Naive thymus-derived CD4-positive, alpha-beta T cell (primary cell): ENCODE measurements around the gene NFIC. TPM values are rescaled to one million over a fixed set of nuclear protein-coding genes. Genes with fewer than 3 reads are reported as not detected.

Experiments used
- ATAC-seq: fragments of 150-1000 bp; cut with Tn5 transposase; 2 replicates; pipeline ENCODE4 v1.10.0; 2021; ENCODE audit warnings: mild to moderate bottlenecking, moderate library complexity
- CTCF ChIA-PET: fragments of 350-600 bp; sonication (Branson Sonifier 250); formaldehyde crosslinking; loops from one replicate; lab custom pipeline; 2021; ENCODE audit warnings: antibody characterized with exemption; lab: Charles Lee
- POLR2A ChIA-PET: fragments of 350-600 bp; sonication (Branson Sonifier 250); formaldehyde crosslinking; loops from one replicate; lab custom pipeline; 2021; ENCODE audit warnings: antibody characterized with exemption, inconsistent platforms; lab: Charles Lee
- DNase-seq, 9 donors: peaks; one replicate each; pipeline versions ENCODE4 v3.0.0 to v3.0.0-alpha.2; 2020 to 2022; ENCODE audit warnings: mixed read lengths in 1 of 9
- H3K27ac ChIP-seq: one replicate; pipeline ENCODE4 v1.7.0; 2013; ENCODE audit warnings: mild to moderate bottlenecking, low read depth, low read length, moderate library complexity
- H3K27me3 ChIP-seq, 2 donors: one replicate each; pipeline ENCODE4 v1.7.0; 2013; ENCODE audit warnings: low read length in 2 of 2, mild to moderate bottlenecking in 2 of 2, moderate library complexity in 2 of 2; ENCODE audit not compliant: control insufficient read depth in 2 of 2, insufficient read depth in 2 of 2
- H3K36me3 ChIP-seq, 3 experiments: 1 replicate in 2 of 3; 2 replicates in 1 of 3; pipeline ENCODE4 v1.7.0; 2013; ENCODE audit warnings: low read length in 3 of 3, mild to moderate bottlenecking in 3 of 3, moderate library complexity in 1 of 3; ENCODE audit not compliant: insufficient read depth in 3 of 3, control insufficient read depth in 2 of 3
- H3K4me1 ChIP-seq, 2 donors: one replicate each; pipeline ENCODE4 v1.7.0; 2013; ENCODE audit warnings: low read length in 2 of 2, mild to moderate bottlenecking in 2 of 2, moderate library complexity in 1 of 2; ENCODE audit not compliant: control insufficient read depth in 2 of 2, insufficient read depth in 2 of 2
- H3K4me3 ChIP-seq: 2 replicates; pipeline ENCODE4 v1.7.0; 2013; ENCODE audit warnings: mild to moderate bottlenecking, low read length
- H3K9me3 ChIP-seq, 3 experiments: 1 replicate in 2 of 3; 2 replicates in 1 of 3; pipeline ENCODE4 v1.7.0; 2013; ENCODE audit warnings: low read length in 3 of 3; ENCODE audit not compliant: control insufficient read depth in 2 of 3
- H3K27ac Mint-ChIP-seq, 9 donors: one replicate each; pipeline ENCODE4 v1.8.0; 2020 to 2022; ENCODE audit warnings: mixed read lengths in 9 of 9, mild to moderate bottlenecking in 8 of 9, moderate library complexity in 5 of 9, inconsistent platforms in 2 of 9
- H3K27me3 Mint-ChIP-seq, 5 donors: one replicate each; pipeline ENCODE4 v1.8.0; 2021 to 2022; ENCODE audit warnings: mixed read lengths in 5 of 5, mild to moderate bottlenecking in 1 of 5
- H3K36me3 Mint-ChIP-seq, 5 donors: one replicate each; pipeline ENCODE4 v1.8.0; 2020 to 2022; ENCODE audit warnings: mixed read lengths in 5 of 5, mild to moderate bottlenecking in 3 of 5, inconsistent platforms in 1 of 5
- H3K4me1 Mint-ChIP-seq, 7 donors: one replicate each; pipeline ENCODE4 v1.8.0; 2020 to 2022; ENCODE audit warnings: mixed read lengths in 7 of 7, mild to moderate bottlenecking in 3 of 7, inconsistent platforms in 1 of 7
- H3K4me3 Mint-ChIP-seq, 10 donors: one replicate each; pipeline ENCODE4 v1.8.0; 2020 to 2022; ENCODE audit warnings: mild to moderate bottlenecking in 10 of 10, mixed read lengths in 10 of 10, moderate library complexity in 6 of 10, inconsistent platforms in 2 of 10
- H3K9me3 Mint-ChIP-seq, 11 donors: one replicate each; pipeline ENCODE4 v1.8.0; 2020 to 2022; ENCODE audit warnings: mixed read lengths in 11 of 11, mild to moderate bottlenecking in 4 of 11, inconsistent platforms in 1 of 11, moderate library complexity in 1 of 11
- intact Hi-C, 2 donors: fragments of 100-400 bp; cut with micrococcal nuclease; formaldehyde crosslinking; loops; one replicate each; pipeline ENCODE4 v1.15.1; 2023
- polyA plus RNA-seq, 2 donors: library from polyadenylated mRNA; unstranded; fragments of 300-500 nt; fragmentation: Illumina TruSeq; gene quantifications; one replicate each; pipeline ENCODE4 v1.2.3, GENCODE V29; 2021
- total RNA-seq, 6 experiments: library from RNA in 5 of 6; stranded (reverse) in 5 of 6; gene quantifications; 1 replicate in 5 of 6; 2 replicates in 1 of 6; pipeline ENCODE4 v1.2.3 and lab custom pipeline; 2021 to 2026

Gene NFIC
- total and polyA plus RNA-seq, 7 experiments from 2014 or later, result 12.2 to 35.2 (median 31.1) TPM

GRCh38 chr19:3512562-3513228 is 146.3 kb downstream of the NFIC start:
- intact Hi-C loops, result no loop called here
- POLR2A ChIA-PET, result no interaction called here
- Mint-ChIP-seq H3K27me3 (no peaks in the 10 kb centered on the region), H3K27ac (no peak overlapping the region), H3K4me1 (peaks cover 28 to 83% (median 54%) of the 10 kb centered on the region in 7 donors), H3K4me3 (no peak overlapping the region), H3K9me3 (no peaks in the 10 kb centered on the region), H3K36me3 (peaks cover 0 to 9% (median 4%) of the 10 kb centered on the region in 5 donors)
- peaks cover 0 to 33% (median 0%) of the 10 kb centered on the region in 3 experiments for H3K36me3 ChIP-seq
- DNase-seq, result no peak
- no peaks in the 10 kb centered on the region for H3K9me3 ChIP-seq
- no peak overlapping the region for H3K27ac ChIP-seq
- CTCF ChIA-PET, result no interaction called here
- ATAC-seq, result no peak
- H3K27me3 ChIP-seq, result no peaks in the 10 kb centered on the region
- H3K4me1 ChIP-seq, result peaks cover 9 to 12% of the 10 kb centered on the region in 2 donors
- H3K4me3 ChIP-seq, result no peak overlapping the region

GRCh38 chr19:3513229-3514140 is 147.1 kb downstream of the NFIC start:
- Mint-ChIP-seq H3K27me3 (no peaks in the 10 kb centered on the region), H3K4me3 (no peak overlapping the region), H3K27ac (peak overlapping the region in 1 of 9 donors; percentile 32), H3K36me3 (peaks cover 0 to 9% (median 4%) of the 10 kb centered on the region in 5 donors), H3K9me3 (no peaks in the 10 kb centered on the region), H3K4me1 (peaks cover 28 to 78% (median 52%) of the 10 kb centered on the region in 7 donors)
- Histone ChIP-seq H3K9me3 (no peaks in the 10 kb centered on the region), H3K27ac (no peak overlapping the region), H3K27me3 (no peaks in the 10 kb centered on the region), H3K4me3 (no peak overlapping the region), H3K36me3 (peaks cover 0 to 31% (median 0%) of the 10 kb centered on the region in 3 experiments), H3K4me1 (peaks cover 7 to 11% of the 10 kb centered on the region in 2 donors)
- intact Hi-C loops, result no loop called here
- DNase-seq (no peak), ATAC-seq (no peak)
- CTCF ChIA-PET, result no interaction called here
- POLR2A ChIA-PET, result no interaction called here

GRCh38 chr19:3514930-3515329 is 148.5 kb downstream of the NFIC start:
- H3K9me3 ChIP-seq, result no peaks in the 10 kb centered on the region
- Mint-ChIP-seq H3K36me3 (peaks cover 0 to 1% (median 0%) of the 10 kb centered on the region in 5 donors), H3K27me3 (no peaks in the 10 kb centered on the region), H3K4me1 (peaks cover 17 to 63% (median 41%) of the 10 kb centered on the region in 7 donors), H3K4me3 (no peak overlapping the region), H3K27ac (peak overlapping the region in 3 of 9 donors; percentile 38 to 80 (median 63)), H3K9me3 (no peaks in the 10 kb centered on the region)
- H3K27me3 ChIP-seq, result no peaks in the 10 kb centered on the region
- no peak overlapping the region for H3K27ac ChIP-seq
- ChIA-PET POLR2A (no interaction called here), CTCF (no interaction called here)
- intact Hi-C loops, result no loop called here
- H3K36me3 ChIP-seq, result peaks cover 0 to 26% (median 0%) of the 10 kb centered on the region in 3 experiments
- ATAC-seq, result no peak
- peaks cover 7 to 11% of the 10 kb centered on the region in 2 donors for H3K4me1 ChIP-seq
- DNase-seq, result no peak
- no peak overlapping the region for H3K4me3 ChIP-seq

GRCh38 chr19:3515891-3516422 is 149.6 kb downstream of the NFIC start:
- no peak overlapping the region for H3K27ac ChIP-seq
- peaks cover 7 to 11% of the 10 kb centered on the region in 2 donors for H3K4me1 ChIP-seq
- H3K27ac Mint-ChIP-seq, result peak overlapping the region in 4 of 9 donors; percentile 29 to 71 (median 66)
- ChIA-PET POLR2A (interaction anchor here (0.6 kb wide), 1 partner anchor 970 kb away, joined by 3 read pairs; no protein-coding TSS in a partner anchor), CTCF (interaction anchor here (1.1 kb wide), 1 partner anchor 29 kb away, joined by 4 read pairs; no protein-coding TSS in a partner anchor)
- H3K4me3 Mint-ChIP-seq, result peak overlapping the region in 5 of 10 donors; percentile 9 to 63 (median 40)
- no peak overlapping the region for H3K4me3 ChIP-seq
- intact Hi-C loops, result no loop called here
- no peak for DNase-seq
- peaks cover 0 to 26% (median 0%) of the 10 kb centered on the region in 3 experiments for H3K36me3 ChIP-seq
- no peaks in the 10 kb centered on the region for H3K27me3 ChIP-seq
- no peaks in the 10 kb centered on the region for H3K27me3 Mint-ChIP-seq
- H3K36me3 Mint-ChIP-seq, result peaks cover 0 to 3% (median 2%) of the 10 kb centered on the region in 5 donors
- no peak for ATAC-seq
- peaks cover 16 to 57% (median 38%) of the 10 kb centered on the region in 7 donors for H3K4me1 Mint-ChIP-seq
- H3K9me3 Mint-ChIP-seq, result no peaks in the 10 kb centered on the region
- H3K9me3 ChIP-seq, result no peaks in the 10 kb centered on the region

GRCh38 chr19:3516675-3517207 is 150.4 kb downstream of the NFIC start:
- ATAC-seq (peak; percentile 73), DNase-seq (peak in 7 of 9 donors; percentile 37 to 72 (median 63))
- intact Hi-C loops, result no loop called here
- Histone ChIP-seq H3K27ac (peak overlapping the region; percentile 27), H3K4me1 (peaks cover 7 to 11% of the 10 kb centered on the region in 2 donors), H3K27me3 (no peaks in the 10 kb centered on the region), H3K4me3 (no peak overlapping the region), H3K36me3 (peaks cover 0 to 25% (median 0%) of the 10 kb centered on the region in 3 experiments), H3K9me3 (no peaks in the 10 kb centered on the region)
- ChIA-PET CTCF (interaction anchor here (1.1 kb wide), 2 partner anchors 29 to 212 kb away, joined by 4 read pairs; no protein-coding TSS in a partner anchor), POLR2A (interaction anchor here (0.5 to 0.6 kb wide), 2 partner anchors 814 to 969 kb away, joined by 3 read pairs; no protein-coding TSS in a partner anchor)
- peaks cover 0 to 6% (median 4%) of the 10 kb centered on the region in 5 donors for H3K36me3 Mint-ChIP-seq
- peak overlapping the region in 4 of 10 donors; percentile 21 to 58 (median 34) for H3K4me3 Mint-ChIP-seq
- H3K27me3 Mint-ChIP-seq, result no peaks in the 10 kb centered on the region
- H3K4me1 Mint-ChIP-seq, result peaks cover 16 to 58% (median 38%) of the 10 kb centered on the region in 7 donors
- H3K9me3 Mint-ChIP-seq, result no peaks in the 10 kb centered on the region
- peak overlapping the region in 6 of 9 donors; percentile 32 to 90 (median 82) for H3K27ac Mint-ChIP-seq

- Histone ChIP-seq H3K4me1 (peaks cover 7 to 11% of the 10 kb centered on the region in 2 donors), H3K4me3 (no peak overlapping the region), H3K27ac (no peak overlapping the region), H3K36me3 (peaks cover 0 to 30% (median 0%) of the 10 kb centered on the region in 3 experiments), H3K27me3 (no peaks in the 10 kb centered on the region), H3K9me3 (no peaks in the 10 kb centered on the region)
- intact Hi-C loops, result no loop called here
- Mint-ChIP-seq H3K4me3 (no peak overlapping the region), H3K27me3 (no peaks in the 10 kb centered on the region), H3K27ac (no peak overlapping the region), H3K36me3 (peaks cover 0 to 7% (median 4%) of the 10 kb centered on the region in 5 donors), H3K4me1 (peaks cover 16 to 55% (median 36%) of the 10 kb centered on the region in 7 donors), H3K9me3 (no peaks in the 10 kb centered on the region)
- no peak for DNase-seq
- no peak for ATAC-seq
- CTCF ChIA-PET, result interaction anchor here (1.1 kb wide), 1 partner anchor 213 kb away, joined by 4 read pairs; no protein-coding TSS in a partner anchor
- POLR2A ChIA-PET, result interaction anchor here (0.7 kb wide), 1 partner anchor 1651 kb away, joined by 4 read pairs; no protein-coding TSS in a partner anchor
Observed at GRCh38 chr19:3517638-3518037, 151.3 kb downstream of the NFIC start.
